HEK293 (cell line): ENCODE data around the gene SBNO2.

Experiments used
- CTCF ChIP-seq: fragments of 450-650 bp; formaldehyde crosslinking; IDR thresholded peaks from 2 replicates; pipeline ENCODE4 v1.5.1; 2016; ENCODE audit warnings: missing biosample characterization, missing genetic modification characterization
- ZNF274 ChIP-seq, 2 experiments: fragments of 200-500 bp in 1 of 2; fragments of 450-650 bp in 1 of 2; sonication (Bioruptor generic) in 1 of 2; formaldehyde crosslinking in 1 of 2; IDR thresholded peaks; 2 replicates each; pipeline versions ENCODE4 v1.5.1 to v1.6.1; 2014 to 2016; ENCODE audit warnings: borderline replicate concordance in 1 of 2, inconsistent platforms in 1 of 2, low read length in 1 of 2, missing biosample characterization in 1 of 2, missing genetic modification characterization in 1 of 2
- ZNF292 ChIP-seq: fragments of 450-650 bp; formaldehyde crosslinking; IDR thresholded peaks from 2 replicates; pipeline ENCODE4 v1.5.1; 2016; ENCODE audit warnings: low read depth, missing biosample characterization, missing genetic modification characterization, borderline replicate concordance
- ZNF366 ChIP-seq: fragments of 450-650 bp; formaldehyde crosslinking; conservative IDR thresholded peaks from 2 replicates; pipeline ENCODE4 v1.5.1; 2016; ENCODE audit warnings: missing biosample characterization, missing genetic modification characterization
- ZSCAN23 ChIP-seq: fragments of 450-650 bp; formaldehyde crosslinking; IDR thresholded peaks from 2 replicates; pipeline ENCODE4 v1.5.1; 2016; ENCODE audit warnings: missing biosample characterization, missing genetic modification characterization

- TF ChIP-seq CTCF (tag by site-specific recombination) (no peak), ZNF292 (tag by site-specific recombination) (no peak), ZNF366 (tag by site-specific recombination) (no peak), ZSCAN23 (tag by site-specific recombination) (no peak), ZNF274 (IDR thresholded peaks at IDR 0.05; ENCODE audit: low read length) (no peak), ZNF274 (tag by site-specific recombination; IDR thresholded peaks at IDR 0.05; ENCODE audit: borderline replicate concordance) (no peak)
Observed at GRCh38 chr19:1103132-1103707, 70.8 kb downstream of the SBNO2 start.
